Suppressor macrophage (primary cell): ENCODE data around the gene TMEM147.

Source experiments
- DNase-seq, 4 experiments: peaks; one replicate each; pipeline ENCODE4 v3.0.0-alpha.2; 2020 to 2022

TMEM147 gene

DNA sequence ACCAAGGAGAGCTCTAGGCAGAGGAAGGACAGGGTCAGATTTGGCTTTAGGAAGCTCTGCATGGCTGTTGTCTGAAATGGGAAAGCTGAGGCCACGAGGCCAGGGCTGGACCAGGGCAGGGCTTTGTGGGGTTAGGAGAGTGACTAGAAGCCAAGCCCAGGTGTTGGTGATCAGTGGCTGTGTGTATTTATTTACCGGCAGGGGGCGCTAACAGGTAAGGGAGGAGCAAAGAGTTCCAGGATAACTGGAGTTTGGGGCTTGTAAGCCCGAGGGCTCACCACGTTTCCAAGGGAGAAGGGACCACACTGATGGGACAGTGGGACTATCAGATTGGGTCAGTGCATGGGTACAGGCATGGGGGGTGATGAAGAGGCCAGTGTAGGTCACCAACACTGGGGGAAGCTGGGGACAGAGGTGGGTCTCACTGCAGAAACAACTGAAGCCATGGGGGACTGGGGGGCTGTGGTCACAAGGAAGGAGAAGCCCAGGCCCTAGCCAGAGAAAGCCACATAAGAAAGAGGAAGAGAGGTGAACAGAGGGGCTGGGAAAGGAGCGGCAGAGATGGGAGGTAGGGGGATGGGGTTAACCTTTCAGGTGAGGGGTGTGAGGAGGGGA, 3.9 kb downstream of the TMEM147 start:
- DNase-seq = peak; percentile 74 to 88 (median 78)

DNA sequence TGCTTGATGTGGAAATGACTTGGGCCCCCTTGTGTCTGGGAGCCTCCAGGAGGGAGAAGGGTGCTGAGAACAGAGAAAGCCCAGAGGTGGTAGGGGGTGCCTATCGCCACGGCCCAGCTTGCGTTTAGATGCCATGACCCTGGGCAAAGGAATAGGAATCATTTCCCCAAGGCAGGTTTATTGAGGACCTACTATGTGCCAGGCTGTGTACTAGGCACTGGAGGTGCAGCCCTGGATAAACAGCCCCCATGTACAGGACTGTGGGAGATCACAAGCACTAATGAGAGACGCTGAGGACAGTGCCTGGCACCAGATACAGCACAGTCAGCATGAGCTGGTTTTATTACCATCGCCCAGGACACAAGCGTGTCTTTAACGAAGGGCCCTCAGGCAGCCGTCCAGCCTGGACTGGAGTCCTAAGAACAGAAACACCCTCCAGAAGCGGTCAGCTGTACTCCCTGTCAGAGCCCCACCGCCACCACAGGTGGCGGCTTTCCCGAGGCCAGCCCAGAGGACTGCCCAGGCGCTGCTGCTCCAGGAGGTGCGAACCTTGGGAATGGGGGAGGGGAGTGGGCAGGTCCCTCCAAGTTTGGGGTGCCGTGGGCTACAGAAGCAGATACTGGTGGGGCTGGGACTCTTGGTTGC, 4.6 kb downstream of the TMEM147 start:
- DNase-seq = no peak

DNA sequence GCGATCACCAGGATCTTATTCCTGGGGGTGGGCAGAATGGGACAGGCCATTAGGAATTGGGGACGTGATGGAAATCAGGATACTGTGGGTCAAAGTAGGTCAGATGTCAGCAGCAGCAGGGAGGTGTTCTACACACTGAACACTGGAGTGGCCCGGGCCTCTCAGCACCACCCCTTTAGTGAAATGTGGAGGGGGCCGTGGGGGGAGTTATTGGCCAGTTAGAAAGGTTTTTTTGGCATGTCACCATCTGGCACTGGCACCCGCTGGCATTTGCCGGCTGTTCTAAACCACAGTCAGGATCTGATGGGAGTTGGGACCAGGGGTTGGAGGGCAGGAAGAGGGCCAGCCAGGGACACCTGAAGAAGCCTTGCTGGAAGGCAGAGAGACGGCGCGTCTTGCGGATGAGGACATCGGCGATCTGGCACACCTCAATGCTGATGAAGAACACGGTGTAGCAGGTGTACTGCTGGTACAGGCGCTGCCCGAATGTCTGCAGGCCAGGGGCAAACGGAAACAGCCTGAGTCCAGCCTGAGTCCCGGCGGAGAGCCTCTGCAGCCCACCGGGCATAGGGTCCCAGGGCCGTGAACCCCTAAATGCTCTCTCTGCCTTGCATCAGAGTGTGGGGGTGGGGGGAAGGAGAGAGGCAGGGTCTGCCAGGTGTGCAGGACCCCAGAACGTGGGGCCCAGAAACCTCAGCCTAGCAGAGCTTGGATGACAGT, 5.8 kb downstream of the TMEM147 start:
- DNase-seq = no peak

DNA sequence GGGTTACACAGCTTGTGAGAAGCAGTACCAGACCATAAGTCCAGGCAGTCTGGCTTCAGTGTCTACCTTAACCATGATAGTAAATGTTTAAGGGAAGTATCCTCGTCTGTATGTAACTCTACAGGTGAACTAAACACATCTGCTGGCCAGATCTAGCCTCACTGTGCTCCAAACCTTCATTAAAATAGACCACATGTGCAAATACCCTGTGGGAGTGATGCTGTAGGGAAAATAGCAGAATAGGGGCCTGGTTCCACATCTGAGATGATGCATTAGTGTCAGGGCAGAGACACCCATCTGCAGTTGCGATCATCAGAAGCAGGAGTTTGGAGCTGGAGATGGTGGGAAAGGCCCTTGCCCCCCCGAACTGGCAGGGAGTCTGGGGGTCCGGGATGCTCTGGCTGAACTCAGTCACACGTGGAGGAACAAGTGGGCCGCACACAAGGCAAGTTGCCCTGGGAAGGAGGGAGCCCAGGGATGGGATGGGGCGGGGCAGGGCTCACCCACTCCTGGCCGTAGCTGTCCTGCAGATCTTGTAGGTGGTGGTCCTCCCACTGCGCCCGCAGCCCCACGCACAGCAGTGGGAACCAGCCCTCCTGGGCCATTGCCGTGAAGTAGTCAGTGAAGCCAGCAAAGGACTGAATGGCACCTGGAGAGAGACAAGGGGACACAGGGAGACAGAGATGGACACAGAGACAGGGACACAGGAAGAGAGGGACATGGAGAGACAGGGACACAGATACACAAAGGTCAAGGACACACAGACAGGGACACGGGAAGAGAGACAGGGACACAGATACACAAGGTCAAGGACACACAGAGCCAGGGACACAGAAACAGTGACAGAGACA, 7.3 kb downstream of the TMEM147 start:
- no peak for DNase-seq

DNA sequence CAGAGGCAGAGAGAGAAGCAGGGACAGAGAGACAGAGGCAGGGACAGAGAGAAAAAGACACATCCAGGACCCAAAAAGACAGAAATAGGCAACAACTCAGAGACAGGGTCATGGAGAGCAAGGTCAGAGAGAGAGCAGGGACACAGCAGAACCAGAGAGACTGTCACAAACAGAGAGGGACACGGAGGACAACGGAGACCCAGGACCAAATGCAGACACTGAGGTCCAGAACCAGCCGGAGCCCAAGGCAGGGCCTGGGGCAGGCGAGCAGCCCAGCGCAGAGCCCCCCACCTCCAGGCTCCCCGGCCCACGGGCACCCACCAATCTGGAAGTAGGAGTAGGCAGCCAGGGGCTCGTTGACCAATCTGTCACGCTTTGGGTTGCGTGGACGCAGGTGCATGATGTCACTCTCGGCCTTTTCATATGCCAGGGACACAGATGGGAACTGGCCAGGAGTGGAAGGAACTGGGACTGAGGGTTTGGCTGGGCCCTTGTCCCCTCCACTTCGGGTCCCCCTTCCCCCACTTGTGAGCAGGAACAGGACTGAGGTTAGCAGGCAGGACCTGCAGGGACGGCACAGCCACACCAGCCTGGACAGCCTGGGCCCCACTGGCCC, 8.1 kb downstream of the TMEM147 start:
- no peak for DNase-seq

DNA sequence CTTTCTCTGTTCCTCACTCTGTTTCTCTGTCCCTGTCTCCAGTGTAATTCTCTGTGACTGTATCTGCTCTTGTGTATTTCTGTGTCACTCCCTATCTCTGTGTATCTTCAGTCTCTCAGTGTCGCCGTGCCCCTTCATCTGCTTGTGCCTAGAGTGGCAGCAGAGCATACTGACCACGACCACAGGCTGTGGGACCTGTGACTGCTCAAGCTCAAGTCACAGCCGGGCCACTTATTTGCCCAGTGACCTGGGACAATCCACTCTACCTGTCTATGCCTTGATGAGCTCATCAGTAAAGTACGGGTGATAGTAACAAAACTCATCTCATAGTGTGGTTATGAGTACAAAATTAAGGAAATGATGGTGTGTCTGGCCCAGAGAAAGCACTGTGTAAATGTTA, 8.7 kb downstream of the TMEM147 start:
- no peak for DNase-seq

DNA sequence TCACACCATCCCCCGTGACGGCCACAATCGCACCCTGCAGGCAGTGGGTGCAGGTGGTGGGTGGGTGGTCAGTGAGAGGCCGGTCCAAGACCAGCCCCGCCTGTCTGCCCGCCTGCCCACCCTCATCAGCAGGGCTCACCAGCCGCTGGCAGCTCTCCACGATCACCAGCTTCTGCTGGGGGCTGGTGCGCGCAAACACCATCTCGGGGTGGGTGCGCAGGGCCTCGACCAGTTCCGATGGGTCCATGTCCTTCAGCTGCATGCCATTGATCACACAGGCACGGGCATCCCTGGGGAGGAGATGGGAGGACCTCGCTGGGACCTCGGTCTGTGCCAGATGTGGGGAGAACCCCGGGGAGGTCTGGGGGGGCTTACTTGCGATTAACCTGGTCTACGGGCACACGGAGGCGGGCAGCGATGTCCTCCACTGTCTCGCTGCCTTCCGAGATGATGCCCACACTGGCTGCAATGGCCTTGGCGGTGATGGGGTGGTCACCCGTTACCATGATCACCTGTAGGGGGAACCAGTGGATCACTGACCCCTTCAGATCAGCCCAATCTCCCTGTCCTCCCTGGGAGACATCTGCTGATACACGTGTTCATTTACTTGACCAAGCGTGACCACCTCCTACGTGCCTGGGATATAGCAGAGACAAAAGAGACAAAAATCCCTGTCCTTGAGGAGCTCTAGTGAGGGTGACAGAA, 10.0 kb downstream of the TMEM147 start:
- DNase-seq = peak in 1 of 4 experiments; percentile 10

DNA sequence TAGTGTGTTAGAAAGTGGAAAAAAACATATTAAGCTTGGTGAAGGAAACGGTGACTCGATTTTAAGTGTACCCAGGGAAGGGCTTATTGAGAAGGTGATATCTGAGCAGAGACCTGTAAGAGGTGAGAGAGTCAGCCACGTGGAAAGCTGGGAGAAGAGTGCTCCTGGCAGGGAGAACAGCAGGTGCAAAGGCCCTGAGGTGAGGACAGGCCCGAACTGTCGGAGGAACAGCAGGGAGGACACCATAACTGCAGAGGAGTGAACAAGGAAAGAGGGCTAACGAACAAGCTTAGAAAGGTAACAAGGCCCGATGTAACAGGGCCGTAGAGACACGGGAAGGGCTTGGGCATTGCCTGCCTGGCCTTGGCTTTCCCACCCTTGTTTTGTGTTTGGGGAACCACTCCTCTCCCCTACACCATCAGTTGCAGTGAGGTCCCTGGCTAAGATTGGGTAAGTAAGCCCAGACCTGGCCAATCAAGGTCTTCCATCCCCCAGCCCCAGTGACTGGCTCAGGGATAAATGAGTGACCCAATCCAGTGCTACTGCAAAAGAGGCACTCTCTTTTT, 10.7 kb downstream of the TMEM147 start:
- no peak for DNase-seq

DNA sequence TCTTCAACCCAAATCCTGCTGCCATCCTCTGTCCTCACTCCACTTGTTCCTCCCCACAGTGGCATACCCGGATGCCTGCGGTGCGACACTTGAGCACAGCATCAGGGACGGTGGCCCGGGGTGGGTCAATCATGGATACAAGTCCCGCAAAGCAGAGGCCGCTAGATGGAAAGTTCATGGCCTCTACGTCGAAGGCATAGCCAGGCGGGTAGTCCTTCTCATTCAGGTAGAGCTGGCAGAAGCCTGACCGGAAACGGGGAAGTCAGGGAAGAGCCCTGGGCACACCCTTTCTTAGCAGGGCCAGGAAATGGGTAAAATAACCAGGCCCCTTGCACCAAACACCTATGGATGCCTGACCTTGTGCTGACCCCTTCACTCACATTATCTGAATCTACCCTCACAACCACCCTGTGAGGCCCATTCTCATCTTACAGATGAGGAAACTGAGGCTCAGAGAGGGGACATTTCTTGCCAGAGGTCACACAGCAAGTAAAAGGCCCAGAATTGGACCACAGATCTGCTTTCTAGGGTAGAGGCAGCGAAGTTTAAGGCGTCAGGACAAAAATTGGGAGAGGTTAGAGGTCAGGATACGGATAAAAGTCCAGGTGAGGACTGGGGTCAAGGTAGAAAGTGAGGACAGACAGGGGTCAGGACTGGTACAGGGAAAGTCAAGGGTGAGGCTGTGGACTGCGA, 11.6 kb downstream of the TMEM147 start:
- DNase-seq = no peak

DNA sequence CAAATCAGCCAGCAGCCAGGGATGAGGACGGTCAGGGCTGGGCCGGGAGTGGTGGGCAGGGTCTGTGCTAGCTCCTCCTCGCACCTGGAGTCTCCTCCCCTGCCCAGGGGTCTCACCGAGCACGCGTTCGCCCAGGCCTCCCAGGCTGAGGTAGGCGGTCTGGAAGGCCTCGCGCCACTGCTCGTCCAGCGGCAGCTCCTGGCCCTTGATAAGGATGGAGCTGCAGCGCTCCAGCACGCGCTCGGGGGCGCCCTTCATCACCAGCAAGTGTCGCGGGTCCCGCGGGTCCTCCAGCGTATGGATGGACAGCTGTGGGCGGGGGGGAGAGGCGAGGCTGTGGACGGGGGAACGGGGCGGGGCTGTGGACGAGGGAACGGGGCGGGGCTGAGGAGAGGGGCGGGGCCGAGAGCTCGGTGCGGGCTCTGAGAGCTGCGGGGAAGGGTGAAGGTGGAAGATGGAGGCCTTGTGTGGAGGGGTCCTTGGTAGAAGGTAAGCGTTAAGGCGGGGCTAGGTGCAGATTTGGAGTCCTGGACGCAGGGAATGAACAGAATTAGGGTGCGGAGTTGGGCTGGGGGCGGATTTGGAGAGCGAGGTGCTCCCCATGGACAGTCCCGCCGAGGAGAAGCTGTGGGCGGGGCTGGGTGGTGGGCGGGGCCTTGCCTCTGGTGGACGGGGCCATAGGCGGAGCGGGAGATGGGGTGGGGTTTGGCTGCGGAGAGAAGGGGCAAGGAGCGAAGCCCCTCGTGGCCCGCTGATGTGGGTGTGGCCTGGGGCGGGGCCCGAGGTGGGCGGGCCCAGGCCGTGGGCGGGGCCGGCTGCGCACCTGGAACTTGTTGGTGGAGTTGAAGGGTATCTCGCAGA, 12.3 kb downstream of the TMEM147 start:
- DNase-seq = peak in 3 of 4 experiments; percentile 22 to 50 (median 49)

DNA sequence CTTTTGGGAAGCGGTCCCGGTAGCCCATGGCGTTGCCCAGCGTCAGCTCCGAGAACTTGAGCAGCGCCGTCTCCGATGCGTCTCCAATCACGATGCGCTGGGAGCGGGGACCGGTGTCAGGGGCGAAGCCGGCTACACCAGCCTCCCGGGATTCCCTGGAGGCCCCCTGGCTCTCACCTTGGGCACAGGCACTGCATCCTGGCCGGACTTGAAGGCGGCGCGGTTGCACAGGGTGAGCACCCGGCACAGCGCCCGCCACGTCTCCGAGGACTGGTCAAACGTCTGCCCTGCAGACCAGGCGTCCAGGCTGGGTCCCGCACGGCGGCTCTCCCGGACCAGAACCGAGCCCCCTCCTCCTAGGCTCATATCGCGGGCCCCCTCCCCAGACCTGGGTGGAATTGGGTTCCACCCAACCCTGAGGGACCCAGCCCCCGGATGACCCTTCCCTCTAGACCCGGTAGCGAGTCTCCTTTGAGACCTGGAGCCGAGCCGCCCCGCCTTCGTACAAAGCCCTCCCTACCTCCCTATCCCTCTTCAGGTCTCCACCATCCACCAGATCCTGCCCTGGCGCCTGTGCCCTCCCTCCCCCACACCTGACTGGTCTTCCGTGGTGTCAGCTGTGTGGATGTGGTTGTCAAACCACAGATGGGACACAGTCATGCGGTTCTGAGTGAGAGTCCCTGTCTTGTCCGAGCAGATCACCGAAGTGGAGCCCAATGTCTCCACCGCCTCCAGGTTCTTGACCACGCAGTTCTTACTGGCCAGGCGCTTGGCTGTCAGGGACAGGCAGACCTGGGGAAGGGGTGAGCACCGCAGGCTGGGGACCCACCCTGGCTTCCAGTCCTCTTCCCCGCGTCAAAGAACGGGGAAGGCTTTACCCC, 13.2 kb downstream of the TMEM147 start:
- DNase-seq = no peak

DNA sequence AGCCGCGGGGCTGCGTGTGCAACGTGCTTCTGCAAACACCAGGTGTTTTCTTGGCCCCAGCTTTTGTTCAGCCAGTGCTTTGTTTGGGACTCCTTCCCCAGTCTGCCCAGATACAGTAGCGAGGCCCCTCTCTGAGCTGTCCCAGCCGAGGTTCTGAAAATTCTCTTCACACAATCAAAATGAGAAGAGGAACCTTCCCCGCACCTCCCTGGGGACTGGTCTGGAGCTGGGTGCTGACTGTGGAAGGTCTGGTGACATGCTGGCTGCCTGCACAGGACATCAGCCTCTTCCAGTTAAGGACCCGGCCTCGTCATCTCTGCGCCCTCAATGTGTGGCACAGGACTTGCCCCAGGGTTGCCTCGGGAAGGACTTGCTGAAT, 13.8 kb downstream of the TMEM147 start:
- DNase-seq = no peak

DNA sequence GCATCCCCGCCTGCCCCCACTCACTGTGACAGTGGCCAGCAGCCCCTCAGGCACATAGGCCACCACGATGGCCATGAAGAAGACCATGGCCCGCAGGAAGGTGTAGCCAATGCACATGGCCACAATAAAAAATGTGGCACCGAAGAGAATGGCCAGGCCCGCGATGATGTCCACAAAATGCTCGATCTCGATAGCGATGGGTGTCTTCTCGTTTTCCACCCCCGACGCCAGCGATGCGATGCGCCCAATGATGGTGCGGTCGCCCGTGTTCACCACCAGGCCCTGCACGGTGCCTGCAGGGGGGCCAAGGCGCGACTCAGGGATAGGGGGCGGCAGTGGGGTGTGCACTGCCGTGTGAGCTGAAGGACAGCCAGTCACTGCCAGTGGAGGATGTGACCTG, 14.4 kb downstream of the TMEM147 start:
- DNase-seq = no peak

DNA sequence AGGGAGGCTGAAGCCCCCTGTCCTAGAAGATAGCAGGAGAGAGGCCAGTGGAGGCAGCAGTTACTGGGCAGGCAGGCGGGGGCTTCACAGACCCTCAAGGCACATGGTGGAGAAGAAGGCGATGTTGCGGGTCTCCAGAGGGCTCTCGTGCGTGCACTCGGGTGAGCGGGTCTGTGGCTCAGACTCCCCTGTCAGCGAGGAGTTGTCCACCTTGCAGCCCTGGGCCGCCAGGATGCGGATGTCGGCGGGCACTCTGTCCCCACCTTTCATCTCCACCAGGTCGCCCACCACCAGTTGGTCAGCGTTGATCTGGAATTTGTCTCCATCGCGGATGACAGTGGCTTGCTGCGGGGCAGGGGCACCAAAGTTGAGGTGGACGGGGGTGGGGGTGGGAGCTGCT, 14.8 kb downstream of the TMEM147 start:
- DNase-seq = no peak

DNA sequence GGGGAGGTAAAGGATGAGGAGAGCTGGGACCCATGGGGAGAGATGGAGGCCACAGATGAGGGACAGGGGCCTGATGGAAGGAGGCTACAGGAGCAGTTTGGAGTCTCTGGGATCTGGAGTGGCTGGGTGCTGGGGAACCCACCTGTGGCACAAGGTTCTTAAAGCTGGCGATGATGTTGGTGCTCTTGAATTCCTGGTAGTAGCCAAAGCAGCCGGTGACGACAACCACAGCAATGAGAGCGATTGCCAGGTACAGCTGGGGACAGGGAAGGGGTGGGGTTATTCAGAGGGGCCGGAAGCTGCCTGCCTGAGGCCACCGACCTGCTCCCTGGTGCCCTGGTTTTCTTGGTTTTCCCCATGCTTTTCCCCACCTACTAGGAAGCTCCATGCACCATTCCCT, 15.3 kb downstream of the TMEM147 start:
- no peak for DNase-seq

DNA sequence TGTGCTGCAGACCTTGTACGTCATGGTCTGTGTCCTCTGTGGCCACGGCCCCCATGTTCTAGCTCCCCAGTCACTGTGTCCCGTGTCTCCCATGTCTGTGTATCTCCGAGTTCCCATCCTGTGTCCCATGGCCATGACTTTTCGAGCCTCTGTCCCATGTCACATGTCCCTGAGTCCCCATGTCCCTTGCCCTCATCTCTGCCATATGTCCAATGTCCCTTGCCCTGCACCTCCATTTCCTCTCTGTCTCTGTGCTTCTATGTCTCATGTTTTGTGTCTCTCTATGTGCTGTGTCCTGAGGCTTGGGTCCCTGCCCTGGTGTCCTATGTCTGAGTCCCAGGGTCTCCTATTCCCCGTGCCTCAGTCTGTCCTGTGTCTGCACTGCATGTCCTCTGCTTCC, 16.0 kb downstream of the TMEM147 start:
- DNase-seq = no peak

DNA sequence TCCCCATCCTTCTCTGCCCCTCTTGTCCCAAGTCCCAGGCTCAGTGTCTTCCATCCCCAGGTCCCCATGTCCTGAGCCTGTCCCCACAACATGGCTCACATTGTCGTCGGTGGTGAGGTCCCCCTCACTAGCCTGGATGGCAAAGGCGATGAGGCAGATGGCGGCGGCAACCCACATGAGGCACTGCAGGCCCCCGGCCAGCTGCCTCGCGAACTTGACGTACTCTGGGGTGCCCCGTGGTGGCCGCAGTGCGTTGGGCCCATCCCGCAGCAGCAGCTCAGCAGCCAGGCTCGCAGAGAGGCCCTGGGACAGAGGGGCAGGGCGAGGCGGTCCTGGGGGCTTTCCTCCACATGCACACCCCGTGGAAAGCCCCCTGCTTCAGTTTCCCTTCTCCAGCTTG, 16.9 kb downstream of the TMEM147 start:
- no peak for DNase-seq

DNA sequence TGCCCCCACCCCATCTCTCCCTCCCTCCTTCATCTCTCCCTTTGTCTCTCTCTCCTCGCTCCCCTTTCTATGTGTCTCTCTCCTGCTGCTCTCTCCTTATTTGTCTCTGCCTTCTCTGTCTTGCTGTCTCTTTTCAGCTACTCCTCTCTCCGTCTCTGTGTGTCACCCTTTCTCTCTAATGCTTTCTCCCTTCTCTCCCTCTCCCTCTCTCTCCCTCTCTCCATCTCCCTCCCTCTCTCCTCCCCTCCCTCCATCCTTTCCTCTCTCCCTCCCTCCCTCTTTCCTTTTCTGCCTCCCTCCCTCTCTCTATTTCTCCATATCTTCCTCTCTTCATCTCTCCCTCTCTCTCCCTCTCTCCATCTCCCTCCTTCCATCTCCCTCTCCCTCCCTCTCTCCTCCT, 17.4 kb downstream of the TMEM147 start:
- no peak for DNase-seq

DNA sequence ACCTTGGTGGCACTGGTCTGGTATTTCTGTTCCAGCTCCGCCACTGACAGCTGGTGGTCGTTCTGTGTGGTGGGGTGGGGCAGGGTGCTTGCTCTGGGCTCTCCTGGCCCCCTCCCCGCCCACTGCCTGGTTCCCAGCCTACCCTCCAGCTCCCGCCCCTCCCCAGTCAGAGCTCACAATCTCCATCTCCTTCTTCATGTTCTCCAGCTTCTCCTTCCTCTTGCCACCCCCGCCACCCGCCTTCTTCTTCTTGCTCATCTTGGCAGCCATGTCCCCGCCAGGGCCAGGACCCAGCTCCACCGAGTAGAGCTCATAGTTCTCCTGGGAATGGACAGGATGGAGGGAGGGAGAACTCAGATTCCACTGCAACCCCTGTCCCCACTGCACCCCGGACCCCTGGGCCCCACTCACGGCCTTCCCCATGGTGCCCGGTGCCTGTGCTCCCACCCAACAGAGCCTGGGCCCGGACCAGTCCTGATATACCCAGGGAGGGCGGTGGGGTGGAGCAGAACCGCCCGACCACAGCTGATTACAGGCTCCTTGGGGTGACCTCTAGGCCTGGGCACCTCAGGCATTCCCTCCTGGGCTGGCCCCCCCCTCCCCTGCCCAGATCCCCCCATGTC, 17.9 kb downstream of the TMEM147 start, which contains the start of gene ATP4A:
Gene ATP4A (minus strand): TSS at position 452 of the 623 bp plus-strand sequence. CDS start 29 bp downstream, at position 423.
- DNase-seq = no peak
